Loucy (cell line): ENCODE results near the gene ZNF385B.

Experiments
- H2AFZ ChIP-seq: fragments of 200-600 bp; sonication (generic); 2 replicates; pipeline ENCODE4 v1.6.0; 2016; ENCODE audit warnings: antibody characterized with exemption, mild to moderate bottlenecking, low read length, moderate library complexity
- H3F3A ChIP-seq: fragments of 200-600 bp; 2 replicates; pipeline ENCODE4 v1.6.0; 2016; ENCODE audit warnings: antibody characterized with exemption, low read depth, mild to moderate bottlenecking
- H3K27me3 ChIP-seq: fragments of 200-600 bp; sonication (generic); 2 replicates; pipeline ENCODE4 v1.6.1; 2014; ENCODE audit warnings: low read length, mild to moderate bottlenecking; ENCODE audit not compliant: insufficient read depth, poor library complexity, severe bottlenecking
- H3K36me3 ChIP-seq: fragments of 200-600 bp; sonication (generic); 2 replicates; pipeline ENCODE4 v1.6.1; 2016; ENCODE audit warnings: low read length; ENCODE audit not compliant: insufficient read depth
- H3K4me1 ChIP-seq: fragments of 200-600 bp; sonication (generic); 2 replicates; pipeline ENCODE4 v1.5.1; 2014; ENCODE audit warnings: low read length, mild to moderate bottlenecking; ENCODE audit not compliant: insufficient read depth, poor library complexity, severe bottlenecking
- H3K4me2 ChIP-seq: fragments of 200-600 bp; sonication (generic); 2 replicates; pipeline ENCODE4 v1.6.0; 2014; ENCODE audit warnings: antibody characterized with exemption, low read length, low read depth, mild to moderate bottlenecking; ENCODE audit not compliant: poor library complexity, severe bottlenecking
- H3K4me3 ChIP-seq: fragments of 200-600 bp; sonication (generic); 2 replicates; pipeline ENCODE4 v1.5.1; 2014; ENCODE audit warnings: low read length, mild to moderate bottlenecking, mixed read lengths; ENCODE audit not compliant: poor library complexity, severe bottlenecking
- H3K79me2 ChIP-seq: fragments of 200-600 bp; sonication (generic); 2 replicates; pipeline ENCODE4 v1.6.1; 2014; ENCODE audit warnings: low read length; ENCODE audit not compliant: insufficient read depth
- H3K9ac ChIP-seq: fragments of 200-600 bp; sonication (generic); 2 replicates; pipeline ENCODE4 v1.6.0; 2014; ENCODE audit warnings: mild to moderate bottlenecking, low read depth, low read length, moderate library complexity; ENCODE audit not compliant: poor library complexity, severe bottlenecking
- H3K9me2 ChIP-seq: fragments of 200-600 bp; sonication (generic); replicated peaks from 2 replicates; pipeline ENCODE4 v1.6.1; 2016; ENCODE audit warnings: low read depth, low read length, mixed read lengths
- H3K9me3 ChIP-seq: fragments of 200-600 bp; sonication (generic); 2 replicates; pipeline ENCODE4 v1.6.1; 2014; ENCODE audit warnings: mild to moderate bottlenecking, antibody characterized with exemption, low read length, low read depth; ENCODE audit not compliant: insufficient read depth
- H4K20me1 ChIP-seq: fragments of 200-600 bp; sonication (generic); 2 replicates; pipeline ENCODE4 v1.6.0; 2014; ENCODE audit warnings: antibody characterized with exemption, low read length, mild to moderate bottlenecking; ENCODE audit not compliant: insufficient read depth, poor library complexity, severe bottlenecking
- EZH2phosphoT487 ChIP-seq: fragments of 200-600 bp; IDR thresholded peaks from 2 replicates; pipeline ENCODE4 v1.6.1; 2018; ENCODE audit warnings: antibody characterized with exemption, mild to moderate bottlenecking, moderate library complexity, borderline replicate concordance
- TF ChIP-seq, protein P1 (sequence below): fragments of 200-600 bp; sonication (generic); conservative IDR thresholded peaks from 2 replicates; pipeline ENCODE4 v1.5.1; 2014; ENCODE audit warnings: mild to moderate bottlenecking, antibody characterized with exemption, low read length

The ZNF385B gene

DNA sequence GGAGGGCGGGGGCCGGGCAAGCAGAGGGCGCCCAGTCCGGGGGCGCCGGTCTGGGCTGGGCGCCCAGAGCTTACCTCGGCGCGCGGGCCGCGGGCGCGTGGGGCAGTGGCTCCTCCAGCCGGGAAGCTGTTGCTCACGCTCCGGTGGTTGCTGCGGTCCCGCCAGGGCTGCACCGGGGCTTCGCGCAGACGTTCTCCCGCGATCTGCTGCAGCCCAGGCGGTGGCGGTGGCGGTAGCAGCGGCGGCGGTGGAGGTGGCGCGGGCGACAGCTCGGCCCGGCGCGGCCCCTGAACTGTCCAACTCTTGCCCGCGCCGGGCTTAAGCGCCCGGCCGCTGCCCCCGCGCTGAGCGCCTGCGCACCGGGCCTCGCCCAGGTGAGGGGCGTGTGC, 391 bp downstream of the ZNF385B start:
- H3K4me2 ChIP-seq, result no peak overlapping the region
- H3K79me2 ChIP-seq, result no peaks in the 10 kb centered on the region
- no peaks in the 10 kb centered on the region for H3K27me3 ChIP-seq
- H3K36me3 ChIP-seq, result no peaks in the 10 kb centered on the region
- no peaks in the 10 kb centered on the region for H3F3A ChIP-seq
- no peaks in the 10 kb centered on the region for H3K9me3 ChIP-seq
- no peaks in the 10 kb centered on the region for H3K9me2 ChIP-seq
- H3K4me3 ChIP-seq, result no peak overlapping the region
- TF ChIP-seq, protein P1, sequence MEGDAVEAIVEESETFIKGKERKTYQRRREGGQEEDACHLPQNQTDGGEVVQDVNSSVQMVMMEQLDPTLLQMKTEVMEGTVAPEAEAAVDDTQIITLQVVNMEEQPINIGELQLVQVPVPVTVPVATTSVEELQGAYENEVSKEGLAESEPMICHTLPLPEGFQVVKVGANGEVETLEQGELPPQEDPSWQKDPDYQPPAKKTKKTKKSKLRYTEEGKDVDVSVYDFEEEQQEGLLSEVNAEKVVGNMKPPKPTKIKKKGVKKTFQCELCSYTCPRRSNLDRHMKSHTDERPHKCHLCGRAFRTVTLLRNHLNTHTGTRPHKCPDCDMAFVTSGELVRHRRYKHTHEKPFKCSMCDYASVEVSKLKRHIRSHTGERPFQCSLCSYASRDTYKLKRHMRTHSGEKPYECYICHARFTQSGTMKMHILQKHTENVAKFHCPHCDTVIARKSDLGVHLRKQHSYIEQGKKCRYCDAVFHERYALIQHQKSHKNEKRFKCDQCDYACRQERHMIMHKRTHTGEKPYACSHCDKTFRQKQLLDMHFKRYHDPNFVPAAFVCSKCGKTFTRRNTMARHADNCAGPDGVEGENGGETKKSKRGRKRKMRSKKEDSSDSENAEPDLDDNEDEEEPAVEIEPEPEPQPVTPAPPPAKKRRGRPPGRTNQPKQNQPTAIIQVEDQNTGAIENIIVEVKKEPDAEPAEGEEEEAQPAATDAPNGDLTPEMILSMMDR, result no peak
- TF ChIP-seq EZH2phosphoT487, result no peak
- H4K20me1 ChIP-seq, result no peaks in the 10 kb centered on the region
- no peaks in the 10 kb centered on the region for H3K4me1 ChIP-seq
- H2AFZ ChIP-seq, result no peak overlapping the region
- H3K9ac ChIP-seq, result no peak overlapping the region

GRCh38 chr2:179860255-179861026, 971 bp downstream of the ZNF385B start:
- Histone ChIP-seq H3K27me3 (no peaks in the 10 kb centered on the region), H3K36me3 (no peaks in the 10 kb centered on the region), H3K9ac (no peak overlapping the region), H3K4me2 (no peak overlapping the region), H3K4me3 (no peak overlapping the region), H3K9me3 (no peaks in the 10 kb centered on the region), H3F3A (no peaks in the 10 kb centered on the region), H3K9me2 (no peaks in the 10 kb centered on the region), H3K4me1 (no peaks in the 10 kb centered on the region), H4K20me1 (no peaks in the 10 kb centered on the region), H2AFZ (no peak overlapping the region), H3K79me2 (no peaks in the 10 kb centered on the region)
- TF ChIP-seq, protein P1, result no peak
- TF ChIP-seq EZH2phosphoT487, result no peak

GRCh38 chr2:179859523-179859922, 1.9 kb downstream of the ZNF385B start:
- Histone ChIP-seq H3K36me3 (no peaks in the 10 kb centered on the region), H3K9me2 (no peaks in the 10 kb centered on the region), H3F3A (no peaks in the 10 kb centered on the region), H2AFZ (no peak overlapping the region), H3K4me3 (no peak overlapping the region), H3K4me1 (no peaks in the 10 kb centered on the region), H3K9me3 (no peaks in the 10 kb centered on the region), H3K9ac (no peak overlapping the region), H4K20me1 (no peaks in the 10 kb centered on the region), H3K27me3 (no peaks in the 10 kb centered on the region), H3K79me2 (no peaks in the 10 kb centered on the region), H3K4me2 (no peak overlapping the region)
- TF ChIP-seq, protein P1, result no peak
- no peak for TF ChIP-seq EZH2phosphoT487
